SHP77 (cell line): ENCODE results near the gene VPREB1.
"Not testable (repeated sequence)": the region's sequence is repeated elsewhere in the genome, so short reads cannot be mapped to it uniquely, and the experiment has no call there.

ENCODE experiments used
- DNase-seq, 2 experiments: peaks; one replicate each; lab custom pipeline; 2025; lab: John Stamatoyannopoulos, UW

Gene VPREB1

GRCh38 chr22:22246706-22247105 lies 2.1 kb downstream of the VPREB1 start:
- DNase-seq = no peak

- DNase-seq = no peak
Observed at GRCh38 chr22:22248878-22249277, 4.3 kb downstream of the VPREB1 start.

GRCh38 chr22:22250651-22251050 lies 6.1 kb downstream of the VPREB1 start:
- DNase-seq = not testable (repeated sequence)

GRCh38 chr22:22256133-22256532 lies 11.5 kb downstream of the VPREB1 start:
- DNase-seq = not testable (repeated sequence)

- not testable (repeated sequence) for DNase-seq
Observed at GRCh38 chr22:22258597-22259415, 14.2 kb downstream of the VPREB1 start.

GRCh38 chr22:22260169-22260568 lies 15.6 kb downstream of the VPREB1 start:
- DNase-seq = not testable (repeated sequence)

GRCh38 chr22:22260586-22260985 lies 16.0 kb downstream of the VPREB1 start:
- not testable (repeated sequence) for DNase-seq

GRCh38 chr22:22262332-22263074 lies 17.9 kb downstream of the VPREB1 start:
- not testable (repeated sequence) for DNase-seq

- not testable (repeated sequence) for DNase-seq
Observed at GRCh38 chr22:22263823-22264222, 19.2 kb downstream of the VPREB1 start.

GRCh38 chr22:22270036-22270676 lies 25.6 kb downstream of the VPREB1 start:
- DNase-seq = not testable (repeated sequence)

GRCh38 chr22:22277423-22277822 lies 32.8 kb downstream of the VPREB1 start:
- not testable (repeated sequence) for DNase-seq

- not testable (repeated sequence) for DNase-seq
Observed at GRCh38 chr22:22284962-22285756, 40.6 kb downstream of the VPREB1 start.

GRCh38 chr22:22286390-22287105 lies 42.0 kb downstream of the VPREB1 start:
- DNase-seq = not testable (repeated sequence)

- DNase-seq = not testable (repeated sequence)
Observed at GRCh38 chr22:22287106-22287626, 42.6 kb downstream of the VPREB1 start.

- not testable (repeated sequence) for DNase-seq
Observed at GRCh38 chr22:22289666-22290065, 45.1 kb downstream of the VPREB1 start.

GRCh38 chr22:22291129-22291806 lies 46.7 kb downstream of the VPREB1 start:
- not testable (repeated sequence) for DNase-seq

GRCh38 chr22:22292656-22293055 lies 48.1 kb downstream of the VPREB1 start:
- not testable (repeated sequence) for DNase-seq

- DNase-seq = not testable (repeated sequence)
Observed at GRCh38 chr22:22293436-22293835, 48.9 kb downstream of the VPREB1 start.

- DNase-seq = not testable (repeated sequence)
Observed at GRCh38 chr22:22294641-22295040, 50.1 kb downstream of the VPREB1 start.
